TTC549 (cell line): ENCODE results near the gene GPN1.
"Not testable (repeated sequence)": the region's sequence is repeated elsewhere in the genome, so short reads cannot be mapped to it uniquely, and the experiment has no call there.

Experiments used
- FAIRE-seq: peaks from 2 replicates; lab custom pipeline; 2012; peaks lifted over from hg19 to GRCh38; lab: Jason Lieb, UNC

GPN1 gene

DNA sequence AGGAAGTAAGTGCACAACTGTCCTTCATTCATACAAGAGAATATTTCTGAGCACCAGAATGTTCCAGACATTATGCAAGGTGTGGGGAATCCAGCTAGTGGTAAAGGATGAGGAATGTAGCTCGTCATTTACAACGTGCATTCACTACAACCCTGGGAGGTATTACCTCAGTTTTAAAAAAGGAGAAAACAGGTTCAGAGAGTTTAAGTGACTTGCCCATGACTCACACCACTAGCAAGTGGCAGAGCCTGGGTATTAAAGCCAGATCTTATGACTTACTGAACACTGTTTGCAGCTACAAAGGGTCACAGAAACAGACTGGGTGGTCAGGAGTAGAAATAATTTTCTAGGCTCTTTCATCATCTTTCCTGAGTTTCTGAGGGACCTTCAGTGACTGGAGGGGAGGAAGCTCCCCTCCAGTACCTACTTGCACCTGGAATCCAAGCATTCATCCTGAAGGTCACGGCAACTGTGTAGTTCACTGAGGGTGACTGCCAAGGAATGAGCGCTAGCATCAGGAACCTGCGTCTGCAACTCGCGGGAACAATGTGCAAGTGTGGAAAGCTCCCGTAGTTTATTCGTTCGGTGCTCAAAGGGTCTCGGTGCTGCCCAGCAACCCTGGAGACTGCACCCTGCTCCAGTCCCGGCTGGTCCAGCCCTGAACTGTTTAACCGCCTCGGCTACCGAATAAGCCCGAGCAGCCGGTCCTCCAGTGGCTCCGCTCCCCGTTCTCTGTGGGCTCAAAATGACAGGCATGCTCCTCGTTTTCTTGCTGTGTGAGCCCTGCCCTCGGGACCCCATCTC lies 685 bp upstream of the GPN1 start:
- FAIRE-seq, result no peak

DNA sequence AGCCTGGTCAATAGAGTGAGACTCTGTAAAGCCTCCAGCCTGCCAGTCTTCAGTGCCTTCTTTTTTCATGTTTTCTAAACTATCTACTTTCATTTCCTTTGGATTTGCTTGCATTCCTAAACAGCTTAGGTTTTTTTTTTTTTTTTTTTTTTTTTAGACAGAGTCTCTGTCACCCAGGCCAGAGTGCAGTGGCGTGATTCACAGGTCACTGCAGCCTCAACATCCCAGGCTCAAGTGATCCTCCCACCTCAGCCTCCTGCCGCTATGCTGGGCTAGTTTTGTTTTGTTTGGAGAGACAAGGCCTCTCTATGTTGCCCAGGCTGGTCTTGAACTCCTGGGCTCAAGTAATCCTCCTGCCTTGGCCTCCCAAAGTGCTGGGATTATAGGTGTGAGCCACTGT lies 1.4 kb downstream of the GPN1 start:
- not testable (repeated sequence) for FAIRE-seq

DNA sequence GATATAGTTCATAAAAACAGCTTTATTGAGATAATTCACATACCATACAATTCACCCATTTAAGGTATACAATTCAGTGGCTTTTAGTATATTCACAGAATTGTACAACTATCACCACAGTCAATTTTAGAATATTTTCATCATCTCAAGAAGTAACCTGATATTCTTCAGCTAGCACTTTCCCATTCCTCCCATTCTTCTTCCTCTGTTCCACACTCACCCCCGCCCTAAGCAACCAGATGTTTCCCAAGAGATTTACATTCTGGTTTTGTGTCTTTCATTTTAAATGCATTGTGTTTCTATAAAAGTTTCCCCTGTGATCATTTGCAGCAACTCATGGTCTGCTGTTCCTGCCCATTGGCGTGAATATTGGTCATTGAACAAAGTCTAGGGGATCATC lies 5.4 kb downstream of the GPN1 start:
- no peak for FAIRE-seq

DNA sequence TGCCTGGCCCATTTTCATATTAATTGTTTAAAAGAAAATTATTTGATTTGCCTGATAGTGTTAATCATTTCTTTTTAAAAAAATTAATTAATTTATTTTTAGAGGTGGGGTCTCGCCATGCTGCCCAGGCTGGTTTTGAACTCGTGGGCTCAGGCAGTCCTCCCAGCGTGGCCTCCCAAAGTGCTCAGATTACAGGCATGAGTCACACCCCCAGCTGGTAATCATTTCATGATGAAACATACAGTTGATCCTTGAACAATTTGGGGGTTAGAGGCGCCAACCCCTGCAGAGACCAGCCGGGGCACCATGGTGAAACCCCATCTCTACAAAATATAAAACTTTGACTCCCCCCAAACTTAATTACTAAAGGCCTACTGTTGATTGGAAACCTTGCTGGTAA lies 7.9 kb downstream of the GPN1 start:
- FAIRE-seq, result no peak

GRCh38 chr2:27638037-27638637 lies 9.3 kb downstream of the GPN1 start:
- no peak for FAIRE-seq

GRCh38 chr2:27638709-27639108 lies 9.9 kb downstream of the GPN1 start:
- no peak for FAIRE-seq

- no peak for FAIRE-seq
These were observed 11.9 kb downstream of the GPN1 start for GRCh38 chr2:27640722-27641245.

DNA sequence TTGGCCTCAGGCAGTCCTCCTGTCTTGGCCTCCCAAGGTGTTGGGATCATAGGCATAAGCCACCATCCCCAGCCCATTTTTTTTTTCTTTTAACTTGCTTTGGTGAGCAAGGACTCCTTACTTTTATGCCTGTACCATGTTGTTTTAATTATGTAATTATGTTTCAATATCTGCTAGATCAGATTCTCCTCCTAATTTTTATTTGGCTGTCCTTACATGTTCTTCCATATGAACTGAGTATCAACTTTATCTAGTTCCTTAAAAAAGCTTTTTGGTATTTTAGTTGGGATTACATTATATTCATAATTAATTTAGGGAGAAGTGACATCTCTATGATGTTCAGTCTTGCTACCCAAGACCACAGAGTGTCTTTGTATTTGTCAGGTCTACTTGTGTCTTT lies 16.3 kb downstream of the GPN1 start:
- FAIRE-seq, result peak; percentile 9

DNA sequence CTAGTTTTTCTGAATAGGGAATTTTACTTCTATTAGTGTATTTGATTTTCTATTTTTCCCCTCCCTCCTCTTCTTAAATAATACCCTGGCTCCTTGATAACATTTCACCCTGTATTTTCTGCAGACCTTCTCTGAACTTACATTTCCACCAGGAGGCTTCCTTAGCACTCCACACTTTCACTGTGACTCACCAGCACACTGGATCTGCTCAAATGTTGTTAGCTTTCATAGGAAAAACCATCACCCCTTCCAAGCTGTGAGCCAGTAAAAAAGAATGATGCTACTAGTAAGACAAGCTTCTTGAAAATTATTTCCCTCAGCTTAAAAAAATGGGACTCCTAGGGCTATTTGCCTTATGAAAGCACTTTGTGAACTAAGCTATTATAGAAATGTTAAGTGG lies 18.4 kb downstream of the GPN1 start:
- no peak for FAIRE-seq

- FAIRE-seq, result no peak
These were observed 18.9 kb downstream of the GPN1 start for GRCh38 chr2:27647737-27648136.

- no peak for FAIRE-seq
These were observed 22.2 kb downstream of the GPN1 start for GRCh38 chr2:27651056-27651455.

GRCh38 chr2:27652341-27652740 lies 23.5 kb downstream of the GPN1 start:
- no peak for FAIRE-seq

DNA sequence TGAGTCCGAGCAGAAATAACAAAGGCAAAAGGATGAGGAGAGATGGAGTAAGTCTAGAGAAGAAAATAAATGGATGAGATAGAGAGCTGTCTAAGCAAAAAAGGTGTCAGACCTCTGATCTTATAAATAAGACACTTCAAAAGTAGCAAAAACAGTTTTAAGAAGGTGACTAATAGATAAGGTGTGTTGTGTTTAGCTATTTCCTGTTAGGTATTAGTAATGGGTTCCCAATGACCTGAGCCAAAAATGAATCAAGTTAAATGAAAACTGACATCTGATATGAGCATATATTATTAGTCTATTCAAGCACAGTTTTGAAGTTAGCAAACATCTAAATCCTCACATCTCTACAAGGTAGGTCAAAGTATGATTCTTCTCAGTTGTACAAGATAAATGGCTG lies 23.9 kb downstream of the GPN1 start:
- FAIRE-seq, result no peak

- no peak for FAIRE-seq
These were observed 24.5 kb downstream of the GPN1 start for GRCh38 chr2:27653397-27653796.

- no peak for FAIRE-seq
These were observed 26.5 kb downstream of the GPN1 start for GRCh38 chr2:27655155-27655951.

GRCh38 chr2:27661371-27661770 lies 32.5 kb downstream of the GPN1 start:
- FAIRE-seq, result no peak

DNA sequence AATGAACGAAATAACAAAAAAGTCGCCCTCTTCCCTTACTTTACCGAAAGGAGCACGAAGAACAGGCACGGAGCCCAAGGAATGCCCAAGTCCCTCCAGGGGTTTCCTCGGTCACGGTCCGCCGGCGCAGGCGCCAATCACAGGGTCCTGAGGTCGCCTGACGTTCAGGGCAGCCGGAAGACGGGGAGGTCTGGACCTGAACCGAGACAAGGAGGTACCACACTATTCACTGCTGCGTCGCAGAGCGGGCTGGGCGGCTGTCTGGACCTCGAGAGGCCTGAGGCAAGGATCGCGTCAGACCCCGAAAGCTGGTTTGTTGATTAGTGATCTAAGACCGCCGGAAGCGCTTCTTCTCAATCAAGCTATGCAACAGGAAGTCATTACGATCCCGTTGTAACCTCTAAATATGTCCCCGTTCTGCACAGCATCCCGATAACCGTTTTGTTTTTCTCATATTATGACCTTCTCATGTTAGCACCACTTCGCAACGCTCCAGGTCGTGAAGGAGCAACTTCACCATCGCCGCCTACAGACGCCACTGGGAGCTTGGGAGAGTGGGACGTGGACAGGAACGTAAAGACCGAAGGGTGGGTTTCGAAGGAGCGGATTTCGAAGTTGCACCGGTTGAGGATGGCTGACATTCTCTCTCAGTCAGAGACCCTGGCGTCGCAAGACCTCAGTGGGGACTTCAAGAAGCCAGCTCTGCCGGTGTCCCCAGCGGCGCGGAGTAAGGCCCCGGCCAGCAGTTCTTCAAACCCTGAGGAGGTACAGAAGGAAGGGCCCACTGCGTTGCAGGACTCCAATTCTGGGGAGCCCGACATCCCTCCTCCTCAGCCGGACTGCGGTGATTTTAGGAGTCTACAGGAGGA lies 34.7 kb downstream of the GPN1 start, which contains the start of the genes SLC4A1AP and SUPT7L:
TSS of gene SLC4A1AP (plus strand) at position 605 of the 869 bp plus-strand sequence. CDS start at position 631, 26 bp downstream.
TSS of gene SUPT7L (minus strand) at position 330 of the 869 bp plus-strand sequence. CDS start 1,422 bp downstream, outside the sequence.
- no peak for FAIRE-seq

- no peak for FAIRE-seq
These were observed 35.3 kb downstream of the GPN1 start for GRCh38 chr2:27664154-27664574.

DNA sequence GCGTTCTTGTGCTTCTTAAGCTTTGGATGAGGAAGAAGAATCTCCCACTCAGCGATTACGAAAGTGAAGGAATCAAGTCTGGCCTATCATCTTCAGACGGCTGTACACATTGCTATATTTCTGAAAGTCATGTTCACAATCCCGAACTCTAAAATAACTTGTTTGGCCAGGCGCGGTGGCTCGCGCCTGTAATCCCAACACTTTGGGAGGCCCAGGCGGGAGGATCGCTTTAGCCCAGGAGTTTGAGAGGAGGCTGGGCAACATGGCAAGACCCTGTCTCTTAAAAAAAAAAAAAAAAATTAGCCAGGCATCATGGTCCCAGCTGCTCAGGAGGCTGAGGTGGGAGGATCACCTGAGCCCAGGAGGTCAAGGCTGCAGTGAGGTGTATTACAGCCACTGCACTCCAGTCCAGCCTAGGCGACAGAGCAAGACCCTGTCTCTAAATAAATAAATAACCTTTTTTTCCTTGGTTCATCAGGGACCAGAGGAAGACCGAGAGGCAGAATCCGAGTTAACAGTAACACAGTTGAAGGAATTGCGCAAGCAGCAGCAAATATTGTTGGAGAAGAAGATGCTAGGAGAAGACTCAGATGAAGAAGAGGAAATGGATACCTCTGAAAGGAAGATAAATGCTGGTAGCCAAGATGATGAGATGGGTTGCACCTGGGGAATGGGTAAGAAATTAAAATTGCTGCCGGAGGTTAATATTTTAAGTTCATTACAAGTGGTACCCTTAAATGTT lies 35.9 kb downstream of the GPN1 start:
- FAIRE-seq, result no peak

DNA sequence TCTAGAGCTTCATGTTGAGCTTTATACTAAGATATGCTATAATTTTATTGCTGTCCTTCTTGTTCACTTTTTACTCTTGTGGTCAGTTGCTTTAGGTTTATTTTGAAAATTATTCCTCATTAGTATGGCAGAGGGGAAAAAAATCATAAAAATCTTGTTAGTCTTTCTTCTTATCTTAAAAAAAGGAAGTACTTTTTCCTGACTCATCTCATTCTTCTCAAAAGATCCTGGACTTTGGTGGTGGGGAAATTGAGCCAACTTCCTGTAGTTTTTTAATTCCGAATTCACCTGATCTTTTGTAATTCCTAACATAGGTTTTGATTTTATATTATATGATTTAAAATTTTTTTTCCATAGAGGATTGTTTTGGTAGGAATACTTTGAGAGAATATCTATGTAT lies 38.6 kb downstream of the GPN1 start:
- FAIRE-seq, result no peak

- FAIRE-seq, result no peak
These were observed 42.4 kb downstream of the GPN1 start for GRCh38 chr2:27671235-27671634.
